CD4-positive, CD25-positive, alpha-beta regulatory T cell (primary cell): ENCODE measurements around the gene ASB12. TPM values are rescaled to one million over a fixed set of nuclear protein-coding genes. Genes with fewer than 3 reads are reported as not detected.

Experiments
- ATAC-seq, 2 donors: fragments of 150-1000 bp; cut with Tn5 transposase; one replicate each; pipeline ENCODE4 v1.10.0; 2021; ENCODE audit warnings: low read depth in 2 of 2, moderate number of reproducible peaks in 2 of 2, moderate library complexity in 1 of 2
- DNase-seq, 3 donors: peaks; one replicate each; pipeline versions ENCODE4 v3.0.0 to v3.0.0-alpha.2; 2012 to 2022; ENCODE audit warnings: mixed read lengths in 1 of 3
- H3K27ac ChIP-seq: one replicate; pipeline ENCODE4 v1.7.0; 2013; ENCODE audit warnings: mild to moderate bottlenecking, low read length; ENCODE audit not compliant: insufficient read depth, poor library complexity, severe bottlenecking
- H3K27me3 ChIP-seq: one replicate; pipeline ENCODE4 v1.7.0; 2013; ENCODE audit warnings: low read length; ENCODE audit not compliant: control insufficient read depth, insufficient read depth
- H3K36me3 ChIP-seq: one replicate; pipeline ENCODE4 v1.7.0; 2013; ENCODE audit warnings: mild to moderate bottlenecking, low read length, moderate library complexity; ENCODE audit not compliant: control insufficient read depth, insufficient read depth
- H3K4me1 ChIP-seq: 2 replicates; pipeline ENCODE4 v1.7.0; 2013; ENCODE audit warnings: mild to moderate bottlenecking, low read length; ENCODE audit not compliant: insufficient read depth, control insufficient read depth, poor library complexity, severe bottlenecking
- H3K4me3 ChIP-seq: one replicate; pipeline ENCODE4 v1.7.0; 2013; ENCODE audit warnings: low read depth, mild to moderate bottlenecking, low read length, moderate library complexity
- H3K9me3 ChIP-seq, 2 experiments: 1 replicate in 1 of 2; 2 replicates in 1 of 2; pipeline ENCODE4 v1.7.0; 2013; ENCODE audit warnings: low read length in 2 of 2, mild to moderate bottlenecking in 1 of 2, moderate library complexity in 1 of 2; ENCODE audit not compliant: control insufficient read depth in 2 of 2
- H3K27ac Mint-ChIP-seq, 3 donors: one replicate each; pipeline ENCODE4 v1.8.0; 2020 to 2022; ENCODE audit warnings: mild to moderate bottlenecking in 3 of 3, mixed read lengths in 3 of 3, moderate library complexity in 2 of 3
- H3K27me3 Mint-ChIP-seq: one replicate; pipeline ENCODE4 v1.8.0; 2022; ENCODE audit warnings: mild to moderate bottlenecking, mixed read lengths
- H3K36me3 Mint-ChIP-seq: one replicate; pipeline ENCODE4 v1.8.0; 2020; ENCODE audit warnings: mixed read lengths
- H3K4me1 Mint-ChIP-seq, 4 donors: one replicate each; pipeline ENCODE4 v1.8.0; 2020 to 2022; ENCODE audit warnings: mixed read lengths in 4 of 4, mild to moderate bottlenecking in 1 of 4
- H3K4me3 Mint-ChIP-seq, 4 donors: one replicate each; pipeline ENCODE4 v1.8.0; 2020 to 2022; ENCODE audit warnings: mild to moderate bottlenecking in 4 of 4, mixed read lengths in 4 of 4, moderate library complexity in 3 of 4
- H3K9me3 Mint-ChIP-seq, 7 donors: one replicate each; pipeline ENCODE4 v1.8.0; 2020 to 2022; ENCODE audit warnings: mixed read lengths in 7 of 7, mild to moderate bottlenecking in 3 of 7, moderate library complexity in 2 of 7
- polyA plus RNA-seq, 4 donors: library from polyadenylated mRNA; unstranded; fragments of 300-500 nt; fragmentation: Illumina TruSeq; gene quantifications; one replicate each; pipeline ENCODE4 v1.2.3, GENCODE V29; 2021
- total RNA-seq: library from RNA; stranded (reverse); gene quantifications from one replicate; pipeline ENCODE4 v1.2.3, GENCODE V29; 2022

The ASB12 gene
- total and polyA plus RNA-seq, 5 donors from 2014 or later = 0.27 TPM; not detected in 4

GRCh38 chrX:64182208-64182607 lies 48.2 kb downstream of the ASB12 start:
- no peak for ATAC-seq
- DNase-seq = no peak
- H3K4me3 Mint-ChIP-seq = no peak overlapping the region
- no peak overlapping the region for H3K27ac ChIP-seq
- no peaks in the 10 kb centered on the region for H3K27me3 ChIP-seq
- no peaks in the 10 kb centered on the region for H3K4me1 ChIP-seq
- no peaks in the 10 kb centered on the region for H3K27me3 Mint-ChIP-seq
- no peaks in the 10 kb centered on the region for H3K9me3 ChIP-seq
- no peak overlapping the region for H3K4me3 ChIP-seq
- H3K36me3 ChIP-seq = no peaks in the 10 kb centered on the region
- H3K4me1 Mint-ChIP-seq = no peaks in the 10 kb centered on the region
- peaks cover 0 to 4% (median 0%) of the 10 kb centered on the region in 7 donors for H3K9me3 Mint-ChIP-seq
- no peaks in the 10 kb centered on the region for H3K36me3 Mint-ChIP-seq
- no peak overlapping the region for H3K27ac Mint-ChIP-seq

DNA sequence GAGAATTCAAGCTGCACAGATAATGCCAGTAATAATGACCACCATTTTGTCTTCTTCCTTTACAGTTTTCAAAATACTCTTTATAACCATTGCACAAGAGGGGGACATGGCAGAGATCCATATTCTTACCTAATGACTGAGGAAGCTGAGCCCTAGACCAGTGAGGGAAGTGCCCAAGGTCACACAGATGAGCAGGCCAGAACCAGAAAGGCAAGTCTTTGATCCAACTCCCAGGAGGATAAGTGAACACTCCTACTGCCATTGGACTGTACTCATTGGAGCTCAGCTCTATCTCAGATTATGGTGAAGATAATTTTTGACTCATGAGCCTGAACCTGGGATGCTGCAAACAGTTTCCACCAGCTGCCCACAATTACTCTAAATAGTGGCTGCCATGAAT lies 53.5 kb downstream of the ASB12 start:
- no peaks in the 10 kb centered on the region for H3K36me3 ChIP-seq
- DNase-seq (no peak), ATAC-seq (no peak)
- no peaks in the 10 kb centered on the region for H3K4me1 ChIP-seq
- peaks cover 0 to 4% (median 0%) of the 10 kb centered on the region in 7 donors for H3K9me3 Mint-ChIP-seq
- H3K27ac ChIP-seq = no peak overlapping the region
- H3K27ac Mint-ChIP-seq = no peak overlapping the region
- no peaks in the 10 kb centered on the region for H3K27me3 ChIP-seq
- no peak overlapping the region for H3K4me3 Mint-ChIP-seq
- H3K9me3 ChIP-seq = no peaks in the 10 kb centered on the region
- H3K4me1 Mint-ChIP-seq = no peaks in the 10 kb centered on the region
- no peaks in the 10 kb centered on the region for H3K27me3 Mint-ChIP-seq
- H3K36me3 Mint-ChIP-seq = no peaks in the 10 kb centered on the region
- H3K4me3 ChIP-seq = no peak overlapping the region

Other genes starting within 250 kb of the ASB12 start
- 3.1 TPM for gene AMER1, start 24.9 kb downstream of the ASB12 start, total RNA-seq
- under 1 TPM; 0.02 to 0.15 (median 0.05) TPM for gene AMER1, start 24.9 kb downstream of the ASB12 start, polyA plus RNA-seq
- 7.2 TPM for gene MTMR8, start 164.8 kb upstream of the ASB12 start, total RNA-seq
- gene MTMR8, start 164.8 kb upstream of the ASB12 start, polyA plus RNA-seq = 1 to 10 TPM; 1.8 to 5.6 (median 3.9) TPM